Left lung (tissue), 10 donors: ENCODE measurements around the gene TMTC2. TPM values are rescaled to one million over a fixed set of nuclear protein-coding genes. Genes with fewer than 3 reads are reported as not detected.

Experiments
- ATAC-seq: fragments of 200-7000 bp; cut with Tn5 transposase; one replicate; pipeline ENCODE4 v1.9.1; 2020; ENCODE audit warnings: moderate library complexity
- DNase-seq, 4 donors: peaks; one replicate each; pipeline ENCODE4 v3.0.0-alpha.2; 2013 to 2020
- H3K27ac ChIP-seq, 2 donors: fragments of 200-600 bp; sonication (generic) in 1 of 2; one replicate each; pipeline versions ENCODE4 v1.5.0 to v1.8.0; 2020 to 2021
- H3K27me3 ChIP-seq, 2 donors: fragments of 200-600 bp; sonication (generic) in 1 of 2; one replicate each; pipeline versions ENCODE4 v1.5.0 to v1.8.0; 2020 to 2021
- H3K36me3 ChIP-seq, 2 donors: fragments of 200-600 bp; sonication (generic) in 1 of 2; one replicate each; pipeline versions ENCODE4 v1.5.0 to v1.8.0; 2020 to 2021
- H3K4me1 ChIP-seq, 2 donors: fragments of 200-600 bp; one replicate each; pipeline ENCODE4 v1.8.0; 2021
- H3K4me3 ChIP-seq, 2 donors: fragments of 200-600 bp; sonication (generic) in 1 of 2; one replicate each; pipeline versions ENCODE4 v1.5.0 to v1.8.0; 2020 to 2021; ENCODE audit warnings: mild to moderate bottlenecking in 1 of 2
- H3K9me3 ChIP-seq, 2 donors: fragments of 200-600 bp; sonication (generic) in 1 of 2; one replicate each; pipeline versions ENCODE4 v1.5.0 to v1.8.0; 2020 to 2021
- CTCF ChIP-seq, 2 donors: fragments of 200-600 bp; sonication (generic) in 1 of 2; IDR thresholded peaks; one replicate each; pipeline versions ENCODE4 v1.5.0 to v1.8.0; 2021; ENCODE audit warnings: antibody characterized with exemption in 2 of 2
- intact Hi-C, 2 donors: fragments of 100-400 bp; cut with DNase I; formaldehyde crosslinking; loops; one replicate each; pipeline versions ENCODE4 v1.11.2 to v1.14.2; 2022
- polyA plus RNA-seq, 6 donors: library from polyadenylated mRNA; unstranded; fragments of 120-200 nt; gene quantifications; one replicate each; pipeline ENCODE4 v1.2.1, GENCODE V29; 2013; ENCODE audit not compliant: insufficient read length in 6 of 6
- total RNA-seq, 2 donors: library from RNA; stranded (reverse); fragmentation: NEBNext Ultra II Directional; extraction: Animal tissue kit (Norgen Biotek cat#: 25700); gene quantifications; one replicate each; pipeline ENCODE4 v1.2.1, GENCODE V29; 2021
- donor health status: DM: no; HTN: yes; CAD: no.
- donor health status: DM: no; HTN: no; CAD: no.

The TMTC2 gene
- total and polyA plus RNA-seq, 8 donors: 17.2 to 46.1 (median 39.3) TPM

GRCh38 chr12:83093426-83093825 is 406.7 kb downstream of the TMTC2 start:
- no peaks in the 10 kb centered on the region for H3K4me1 ChIP-seq
- H3K27me3 ChIP-seq: no peaks in the 10 kb centered on the region
- H3K9me3 ChIP-seq: no peaks in the 10 kb centered on the region
- no peak for DNase-seq
- no peaks in the 10 kb centered on the region for H3K36me3 ChIP-seq
- no peak overlapping the region for H3K27ac ChIP-seq
- ATAC-seq: no peak
- no peak for TF ChIP-seq CTCF (IDR thresholded peaks at IDR 0.05)
- no peak overlapping the region for H3K4me3 ChIP-seq
- intact Hi-C loops: no loop called here

GRCh38 chr12:83097643-83098342 is 411.1 kb downstream of the TMTC2 start:
- Histone ChIP-seq H3K36me3 (no peaks in the 10 kb centered on the region), H3K27me3 (no peaks in the 10 kb centered on the region), H3K9me3 (no peaks in the 10 kb centered on the region), H3K4me1 (no peaks in the 10 kb centered on the region), H3K27ac (no peak overlapping the region), H3K4me3 (no peak overlapping the region)
- TF ChIP-seq CTCF (IDR thresholded peaks at IDR 0.05): no peak
- intact Hi-C loops: no loop called here
- DNase-seq (no peak), ATAC-seq (no peak)

GRCh38 chr12:83099436-83099835 is 412.7 kb downstream of the TMTC2 start:
- Histone ChIP-seq H3K4me3 (no peak overlapping the region), H3K27ac (no peak overlapping the region), H3K27me3 (no peaks in the 10 kb centered on the region), H3K9me3 (peaks cover 0 to 2% of the 10 kb centered on the region in 2 donors), H3K36me3 (no peaks in the 10 kb centered on the region), H3K4me1 (no peaks in the 10 kb centered on the region)
- TF ChIP-seq CTCF (IDR thresholded peaks at IDR 0.05): no peak
- ATAC-seq (no peak), DNase-seq (no peak)
- intact Hi-C loops: no loop called here

- Histone ChIP-seq H3K27ac (no peak overlapping the region), H3K4me1 (no peaks in the 10 kb centered on the region), H3K27me3 (no peaks in the 10 kb centered on the region), H3K36me3 (no peaks in the 10 kb centered on the region), H3K4me3 (no peak overlapping the region), H3K9me3 (peaks cover 0 to 2% of the 10 kb centered on the region in 2 donors)
- DNase-seq: no peak
- ATAC-seq: no peak
- no peak for TF ChIP-seq CTCF (IDR thresholded peaks at IDR 0.05)
- intact Hi-C loops: no loop called here
Observed at GRCh38 chr12:83102499-83102898, 415.8 kb downstream of the TMTC2 start.

- H3K4me3 ChIP-seq: no peak overlapping the region
- no peak overlapping the region for H3K27ac ChIP-seq
- TF ChIP-seq CTCF (IDR thresholded peaks at IDR 0.05): no peak
- ATAC-seq (no peak), DNase-seq (no peak)
- H3K4me1 ChIP-seq: no peaks in the 10 kb centered on the region
- H3K36me3 ChIP-seq: no peaks in the 10 kb centered on the region
- intact Hi-C loops: no loop called here
- H3K27me3 ChIP-seq: no peaks in the 10 kb centered on the region
- H3K9me3 ChIP-seq: peaks cover 0 to 2% of the 10 kb centered on the region in 2 donors
Observed at GRCh38 chr12:83106873-83107272, 420.2 kb downstream of the TMTC2 start.
